Esophagus squamous epithelium (tissue), 4 donors: ENCODE measurements around the gene ROBO3.

ENCODE experiments used
- POLR2A ChIP-seq, 4 donors: fragments of 450-650 bp; IDR thresholded peaks; one replicate each; pipeline ENCODE4 v1.6.1; 2017; ENCODE audit warnings: antibody characterized with exemption in 4 of 4, mild to moderate bottlenecking in 4 of 4, moderate library complexity in 3 of 4
- TF ChIP-seq, protein P1 (sequence below), 6 experiments: fragments of 450-650 bp in 4 of 6; fragments of 200-600 bp in 2 of 6; sonication (generic) in 2 of 6; IDR thresholded peaks; one replicate each; pipeline ENCODE4 v1.5.1; 2016 to 2019; ENCODE audit warnings: antibody characterized with exemption in 6 of 6, mild to moderate bottlenecking in 4 of 6, moderate library complexity in 4 of 6

DNA sequence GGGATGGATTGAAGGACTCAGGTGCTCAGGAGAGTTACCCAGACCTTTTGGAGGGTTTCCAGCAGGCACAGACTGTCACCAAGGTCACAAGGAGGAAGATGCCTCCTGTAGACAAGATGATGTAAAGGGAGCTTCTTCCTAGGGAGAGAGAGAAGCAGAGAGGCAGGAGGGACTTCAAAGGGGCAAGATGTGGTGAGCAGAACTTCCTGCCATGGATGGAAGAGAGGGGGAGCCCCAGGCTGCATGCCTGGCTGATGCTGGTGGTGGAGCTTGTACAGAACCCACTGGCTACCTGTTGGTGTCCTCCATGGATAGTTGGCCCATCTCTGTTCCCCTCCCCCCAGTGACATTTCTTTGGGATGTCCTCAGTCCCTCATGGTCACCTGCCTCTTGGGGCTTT, 58.1 kb downstream of the ROBO3 start:
- TF ChIP-seq, protein P1, sequence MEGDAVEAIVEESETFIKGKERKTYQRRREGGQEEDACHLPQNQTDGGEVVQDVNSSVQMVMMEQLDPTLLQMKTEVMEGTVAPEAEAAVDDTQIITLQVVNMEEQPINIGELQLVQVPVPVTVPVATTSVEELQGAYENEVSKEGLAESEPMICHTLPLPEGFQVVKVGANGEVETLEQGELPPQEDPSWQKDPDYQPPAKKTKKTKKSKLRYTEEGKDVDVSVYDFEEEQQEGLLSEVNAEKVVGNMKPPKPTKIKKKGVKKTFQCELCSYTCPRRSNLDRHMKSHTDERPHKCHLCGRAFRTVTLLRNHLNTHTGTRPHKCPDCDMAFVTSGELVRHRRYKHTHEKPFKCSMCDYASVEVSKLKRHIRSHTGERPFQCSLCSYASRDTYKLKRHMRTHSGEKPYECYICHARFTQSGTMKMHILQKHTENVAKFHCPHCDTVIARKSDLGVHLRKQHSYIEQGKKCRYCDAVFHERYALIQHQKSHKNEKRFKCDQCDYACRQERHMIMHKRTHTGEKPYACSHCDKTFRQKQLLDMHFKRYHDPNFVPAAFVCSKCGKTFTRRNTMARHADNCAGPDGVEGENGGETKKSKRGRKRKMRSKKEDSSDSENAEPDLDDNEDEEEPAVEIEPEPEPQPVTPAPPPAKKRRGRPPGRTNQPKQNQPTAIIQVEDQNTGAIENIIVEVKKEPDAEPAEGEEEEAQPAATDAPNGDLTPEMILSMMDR (IDR thresholded peaks at IDR 0.05): no peak
- no peak for TF ChIP-seq POLR2A (IDR thresholded peaks at IDR 0.05)
